ENCODE measurements around the gene GLRX. TPM values are rescaled to one million over a fixed set of nuclear protein-coding genes. Genes with fewer than 3 reads are reported as not detected.

Gene GLRX
- total and polyA plus RNA-seq, 2 of the 13 experiments (the other 11 are each of a cell fraction or from before 2014, with no cell fraction given) = 63.8 to 499 TPM

DNA sequence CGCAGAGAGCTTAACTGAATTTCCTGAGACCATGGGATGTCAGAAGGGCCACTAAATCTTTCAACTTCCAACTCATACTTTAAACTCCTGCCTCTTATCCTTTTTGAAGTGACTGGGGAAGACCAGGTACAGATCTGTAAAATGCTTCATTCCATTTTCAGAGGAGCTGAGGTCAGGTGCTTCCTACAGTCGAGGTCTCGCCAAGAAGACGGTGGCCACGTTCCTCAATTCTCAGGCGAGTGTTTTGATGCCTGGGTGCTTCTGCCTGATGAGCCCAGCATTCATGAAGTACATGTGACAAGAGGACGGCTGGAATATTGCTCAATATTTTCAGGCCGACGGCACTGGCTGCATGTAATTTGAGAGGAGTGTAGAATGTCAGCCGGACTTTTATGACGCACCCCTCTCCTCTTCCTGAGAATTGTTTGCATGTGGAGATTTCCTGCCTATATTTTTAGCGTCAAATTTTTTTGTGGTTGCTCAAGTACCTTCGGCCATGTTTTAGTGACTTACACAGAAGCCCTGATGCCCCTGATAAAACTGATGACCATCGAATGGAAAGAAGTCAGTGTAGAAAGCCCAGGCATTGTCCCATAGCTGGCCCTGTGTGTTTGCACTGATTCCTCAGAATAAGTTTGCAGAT is 38.8 kb upstream of the GLRX start (continued):
- no peak for TF ChIP-seq ZNF468 (CRISPR knock-in tag; IDR thresholded peaks at IDR 0.05)
- TF ChIP-seq, protein P1, sequence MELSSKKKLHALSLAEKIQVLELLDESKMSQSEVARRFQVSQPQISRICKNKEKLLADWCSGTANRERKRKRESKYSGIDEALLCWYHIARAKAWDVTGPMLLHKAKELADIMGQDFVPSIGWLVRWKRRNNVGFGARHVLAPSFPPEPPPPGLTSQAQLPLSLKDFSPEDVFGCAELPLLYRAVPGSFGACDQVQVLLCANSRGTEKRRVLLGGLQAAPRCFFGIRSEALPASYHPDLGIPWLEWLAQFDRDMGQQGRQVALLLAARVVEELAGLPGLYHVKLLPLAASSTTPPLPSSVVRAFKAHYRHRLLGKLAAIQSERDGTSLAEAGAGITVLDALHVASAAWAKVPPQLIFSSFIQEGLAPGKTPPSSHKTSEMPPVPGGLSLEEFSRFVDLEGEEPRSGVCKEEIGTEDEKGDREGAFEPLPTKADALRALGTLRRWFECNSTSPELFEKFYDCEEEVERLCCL (CRISPR knock-in tag; IDR thresholded peaks at IDR 0.05; ENCODE audit: borderline replicate concordance) = no peak
- peak; percentile 27; the same call in 1 of the 2 replicates for TF ChIP-seq TFDP2 (CRISPR knock-in tag; IDR thresholded peaks at IDR 0.05)
- no peak; the same call in 1 of the 2 replicates for TF ChIP-seq NFKB2 (CRISPR knock-in tag; IDR thresholded peaks at IDR 0.05; ENCODE audit: borderline replicate concordance)
- no peak for TF ChIP-seq GABPA (IDR thresholded peaks at IDR 0.05; ENCODE audit: low read depth, low read length)
- TF ChIP-seq GABPA (CRISPR knock-in tag; IDR thresholded peaks at IDR 0.05; ENCODE audit: low read depth) = no peak
- no peak for TF ChIP-seq ZBTB1 (CRISPR knock-in tag; IDR thresholded peaks at IDR 0.05; ENCODE audit: borderline replicate concordance)
- TF ChIP-seq SALL2 (CRISPR knock-in tag; IDR thresholded peaks at IDR 0.05) = no peak
- TF ChIP-seq, protein P2, sequence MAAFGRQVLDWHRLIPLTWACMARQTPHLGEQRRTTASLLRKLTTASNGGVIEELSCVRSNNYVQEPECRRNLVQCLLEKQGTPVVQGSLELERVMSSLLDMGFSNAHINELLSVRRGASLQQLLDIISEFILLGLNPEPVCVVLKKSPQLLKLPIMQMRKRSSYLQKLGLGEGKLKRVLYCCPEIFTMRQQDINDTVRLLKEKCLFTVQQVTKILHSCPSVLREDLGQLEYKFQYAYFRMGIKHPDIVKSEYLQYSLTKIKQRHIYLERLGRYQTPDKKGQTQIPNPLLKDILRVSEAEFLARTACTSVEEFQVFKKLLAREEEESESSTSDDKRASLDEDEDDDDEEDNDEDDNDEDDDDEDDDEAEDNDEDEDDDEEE (CRISPR knock-in tag; IDR thresholded peaks at IDR 0.05) = no peak
- no peak for TF ChIP-seq ZEB1 (IDR thresholded peaks at IDR 0.05; ENCODE audit: insufficient replicate concordance, low read depth)
- peak; percentile 47; the same call in 1 of the 2 replicates for TF ChIP-seq ZNF331 (CRISPR knock-in tag; IDR thresholded peaks at IDR 0.05)
- TF ChIP-seq, protein P3, sequence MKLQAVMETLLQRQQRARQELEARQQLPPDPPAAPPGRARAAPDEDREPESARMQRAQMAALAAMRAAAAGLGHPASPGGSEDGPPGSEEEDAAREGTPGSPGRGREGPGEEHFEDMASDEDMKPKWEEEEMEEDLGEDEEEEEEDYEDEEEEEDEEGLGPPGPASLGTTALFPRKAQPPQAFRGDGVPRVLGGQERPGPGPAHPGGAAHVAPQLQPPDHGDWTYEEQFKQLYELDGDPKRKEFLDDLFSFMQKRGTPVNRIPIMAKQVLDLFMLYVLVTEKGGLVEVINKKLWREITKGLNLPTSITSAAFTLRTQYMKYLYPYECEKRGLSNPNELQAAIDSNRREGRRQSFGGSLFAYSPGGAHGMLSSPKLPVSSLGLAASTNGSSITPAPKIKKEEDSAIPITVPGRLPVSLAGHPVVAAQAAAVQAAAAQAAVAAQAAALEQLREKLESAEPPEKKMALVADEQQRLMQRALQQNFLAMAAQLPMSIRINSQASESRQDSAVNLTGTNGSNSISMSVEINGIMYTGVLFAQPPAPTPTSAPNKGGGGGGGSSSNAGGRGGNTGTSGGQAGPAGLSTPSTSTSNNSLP (IDR thresholded peaks at IDR 0.05; ENCODE audit: low read depth, low read length) = peak; percentile 63
- no peak for TF ChIP-seq ZNF558 (CRISPR knock-in tag; IDR thresholded peaks at IDR 0.05; ENCODE audit: borderline replicate concordance)
- TF ChIP-seq ETV6 (CRISPR knock-in tag; conservative IDR thresholded peaks at IDR 0.05) = no peak
- TF ChIP-seq PLSCR1 (CRISPR knock-in tag; IDR thresholded peaks at IDR 0.05; ENCODE audit: borderline replicate concordance) = no peak
- TF ChIP-seq KMT2A (CRISPR knock-in tag; IDR thresholded peaks at IDR 0.05) = peak; percentile 84; the same call in 1 of the 2 replicates
- TF ChIP-seq SYNCRIP (IDR thresholded peaks at IDR 0.05; ENCODE audit: insufficient read depth, low read depth, low read length) = no peak
- no peak for TF ChIP-seq ZBTB14 (CRISPR knock-in tag; IDR thresholded peaks at IDR 0.05)
- TF ChIP-seq SOX5 (CRISPR knock-in tag; IDR thresholded peaks at IDR 0.05; ENCODE audit: borderline replicate concordance) = peak; percentile 87
- TF ChIP-seq TGIF2 (CRISPR knock-in tag; IDR thresholded peaks at IDR 0.05) = peak; percentile 65; the same call in 1 of the 2 replicates
- no peak for TF ChIP-seq ZNF619 (CRISPR knock-in tag; IDR thresholded peaks at IDR 0.05)
- peak; percentile 75 for TF ChIP-seq NCOA2 (CRISPR knock-in tag; IDR thresholded peaks at IDR 0.05)
- peak; percentile 85 for TF ChIP-seq MXD4 (CRISPR knock-in tag; IDR thresholded peaks at IDR 0.05)

Measured in HepG2 (cell line).